MM.1S (cell line): ENCODE results near the gene FRG2.
"Not testable (repeated sequence)": the region's sequence is repeated elsewhere in the genome, so short reads cannot be mapped to it uniquely, and the experiment has no call there.

ENCODE experiments used
- EZH2 ChIP-seq: fragments of 300-600 bp; sonication (generic); optimal IDR thresholded peaks from 2 replicates; pipeline ENCODE3; 2017; ENCODE audit warnings: low read depth, mild to moderate bottlenecking, antibody characterized with exemption, low read length, mixed read lengths
- TF ChIP-seq, protein P1 (sequence below): fragments of 300-600 bp; sonication (generic); IDR thresholded peaks from 2 replicates; pipeline ENCODE4 v1.5.1; 2016; ENCODE audit warnings: antibody characterized with exemption, low read length, mixed read lengths

DNA sequence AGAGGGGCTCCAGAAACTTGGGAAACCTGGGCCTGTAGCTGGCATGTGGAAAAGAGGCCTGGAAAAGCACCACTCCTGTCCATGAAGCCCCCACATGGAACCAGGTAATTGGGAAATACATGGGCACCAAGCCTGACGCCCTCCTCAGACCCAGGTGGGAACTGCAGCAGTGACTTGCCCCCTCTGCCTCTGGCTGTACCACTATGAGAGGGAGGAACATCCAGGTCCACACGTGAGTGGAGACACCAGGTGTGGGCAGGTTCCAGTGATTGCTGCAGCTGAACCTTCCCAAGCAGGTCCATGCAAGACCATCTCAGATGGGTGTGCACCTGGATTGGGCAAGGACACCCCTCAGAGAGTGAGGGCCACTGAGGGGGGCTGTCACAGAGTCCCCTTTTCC is 46.8 kb downstream of the FRG2 start:
- TF ChIP-seq, protein P1, sequence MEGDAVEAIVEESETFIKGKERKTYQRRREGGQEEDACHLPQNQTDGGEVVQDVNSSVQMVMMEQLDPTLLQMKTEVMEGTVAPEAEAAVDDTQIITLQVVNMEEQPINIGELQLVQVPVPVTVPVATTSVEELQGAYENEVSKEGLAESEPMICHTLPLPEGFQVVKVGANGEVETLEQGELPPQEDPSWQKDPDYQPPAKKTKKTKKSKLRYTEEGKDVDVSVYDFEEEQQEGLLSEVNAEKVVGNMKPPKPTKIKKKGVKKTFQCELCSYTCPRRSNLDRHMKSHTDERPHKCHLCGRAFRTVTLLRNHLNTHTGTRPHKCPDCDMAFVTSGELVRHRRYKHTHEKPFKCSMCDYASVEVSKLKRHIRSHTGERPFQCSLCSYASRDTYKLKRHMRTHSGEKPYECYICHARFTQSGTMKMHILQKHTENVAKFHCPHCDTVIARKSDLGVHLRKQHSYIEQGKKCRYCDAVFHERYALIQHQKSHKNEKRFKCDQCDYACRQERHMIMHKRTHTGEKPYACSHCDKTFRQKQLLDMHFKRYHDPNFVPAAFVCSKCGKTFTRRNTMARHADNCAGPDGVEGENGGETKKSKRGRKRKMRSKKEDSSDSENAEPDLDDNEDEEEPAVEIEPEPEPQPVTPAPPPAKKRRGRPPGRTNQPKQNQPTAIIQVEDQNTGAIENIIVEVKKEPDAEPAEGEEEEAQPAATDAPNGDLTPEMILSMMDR: not testable (repeated sequence)
- TF ChIP-seq EZH2: not testable (repeated sequence)
